ENCODE data around the gene TRAM2. TPM values are rescaled to one million over a fixed set of nuclear protein-coding genes. Genes with fewer than 3 reads are reported as not detected.

TRAM2 gene
- total and polyA plus RNA-seq, 2 of the 13 experiments (the other 11 are each of a cell fraction or from before 2014, with no cell fraction given) = 49.1 to 72.5 TPM

DNA sequence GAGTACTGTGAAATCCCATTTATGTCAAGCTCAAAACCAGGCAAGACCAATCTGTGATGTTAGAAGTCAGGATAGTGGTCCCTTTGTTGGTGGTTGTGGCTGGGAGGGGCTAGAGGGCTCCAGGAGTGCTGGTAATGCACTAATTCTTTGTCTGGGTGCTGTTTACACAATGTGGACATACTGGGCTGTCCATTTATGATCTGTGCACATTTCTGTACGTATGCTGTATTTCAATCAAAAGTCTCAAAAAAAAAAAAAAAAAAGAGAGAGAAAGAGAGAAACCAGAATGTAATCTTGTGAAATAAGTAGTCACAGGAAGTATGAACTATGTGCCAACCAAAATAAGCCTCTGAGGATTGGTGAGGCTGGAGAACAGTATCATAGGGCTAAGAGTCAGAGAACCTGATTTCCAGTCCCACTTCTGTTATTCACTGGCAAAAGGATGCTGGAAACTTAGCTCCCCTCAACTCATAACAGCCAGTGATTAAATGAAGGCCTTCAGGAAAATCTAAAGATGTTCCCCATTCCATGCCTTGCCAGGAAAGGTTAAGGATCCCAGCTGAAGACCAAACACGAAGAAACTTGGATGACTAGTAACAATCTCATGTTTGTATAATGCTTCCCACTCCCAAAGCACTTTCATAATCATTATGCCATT, 19.6 kb upstream of the TRAM2 start (continued):
- TF ChIP-seq HOMEZ (CRISPR knock-in tag; IDR thresholded peaks at IDR 0.05; ENCODE audit: low read depth) = no peak
- no peak for TF ChIP-seq ZFP37 (CRISPR knock-in tag; IDR thresholded peaks at IDR 0.05; ENCODE audit: borderline replicate concordance)
- TF ChIP-seq KAT7 (CRISPR knock-in tag; IDR thresholded peaks at IDR 0.05; ENCODE audit: borderline replicate concordance) = no peak
- TF ChIP-seq, protein P1, sequence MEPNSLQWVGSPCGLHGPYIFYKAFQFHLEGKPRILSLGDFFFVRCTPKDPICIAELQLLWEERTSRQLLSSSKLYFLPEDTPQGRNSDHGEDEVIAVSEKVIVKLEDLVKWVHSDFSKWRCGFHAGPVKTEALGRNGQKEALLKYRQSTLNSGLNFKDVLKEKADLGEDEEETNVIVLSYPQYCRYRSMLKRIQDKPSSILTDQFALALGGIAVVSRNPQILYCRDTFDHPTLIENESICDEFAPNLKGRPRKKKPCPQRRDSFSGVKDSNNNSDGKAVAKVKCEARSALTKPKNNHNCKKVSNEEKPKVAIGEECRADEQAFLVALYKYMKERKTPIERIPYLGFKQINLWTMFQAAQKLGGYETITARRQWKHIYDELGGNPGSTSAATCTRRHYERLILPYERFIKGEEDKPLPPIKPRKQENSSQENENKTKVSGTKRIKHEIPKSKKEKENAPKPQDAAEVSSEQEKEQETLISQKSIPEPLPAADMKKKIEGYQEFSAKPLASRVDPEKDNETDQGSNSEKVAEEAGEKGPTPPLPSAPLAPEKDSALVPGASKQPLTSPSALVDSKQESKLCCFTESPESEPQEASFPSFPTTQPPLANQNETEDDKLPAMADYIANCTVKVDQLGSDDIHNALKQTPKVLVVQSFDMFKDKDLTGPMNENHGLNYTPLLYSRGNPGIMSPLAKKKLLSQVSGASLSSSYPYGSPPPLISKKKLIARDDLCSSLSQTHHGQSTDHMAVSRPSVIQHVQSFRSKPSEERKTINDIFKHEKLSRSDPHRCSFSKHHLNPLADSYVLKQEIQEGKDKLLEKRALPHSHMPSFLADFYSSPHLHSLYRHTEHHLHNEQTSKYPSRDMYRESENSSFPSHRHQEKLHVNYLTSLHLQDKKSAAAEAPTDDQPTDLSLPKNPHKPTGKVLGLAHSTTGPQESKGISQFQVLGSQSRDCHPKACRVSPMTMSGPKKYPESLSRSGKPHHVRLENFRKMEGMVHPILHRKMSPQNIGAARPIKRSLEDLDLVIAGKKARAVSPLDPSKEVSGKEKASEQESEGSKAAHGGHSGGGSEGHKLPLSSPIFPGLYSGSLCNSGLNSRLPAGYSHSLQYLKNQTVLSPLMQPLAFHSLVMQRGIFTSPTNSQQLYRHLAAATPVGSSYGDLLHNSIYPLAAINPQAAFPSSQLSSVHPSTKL (CRISPR knock-in tag; IDR thresholded peaks at IDR 0.05) = peak; percentile 72
- TF ChIP-seq PAF1 (CRISPR knock-in tag; IDR thresholded peaks at IDR 0.05) = no peak
- no peak for TF ChIP-seq TBL1XR1 (IDR thresholded peaks at IDR 0.05; ENCODE audit: borderline replicate concordance, low read length, partially characterized antibody)
- no peak for TF ChIP-seq TARDBP (CRISPR knock-in tag; IDR thresholded peaks at IDR 0.05)
- TF ChIP-seq ESRRA (CRISPR knock-in tag; IDR thresholded peaks at IDR 0.05; ENCODE audit: low read depth) = no peak
- TF ChIP-seq ZHX1 (CRISPR knock-in tag; IDR thresholded peaks at IDR 0.05; ENCODE audit: low read depth) = no peak
- TF ChIP-seq EP300 (IDR thresholded peaks at IDR 0.05; ENCODE audit: low read depth in 2 of 2, low read length in 2 of 2) = peak; percentile 26 to 60; a peak in 1 of 4 replicates
- TF ChIP-seq EP300 (CRISPR knock-in tag; IDR thresholded peaks at IDR 0.05; ENCODE audit: borderline replicate concordance) = peak; percentile 7; the same call in 1 of the 2 replicates
- TF ChIP-seq SP5 (CRISPR knock-in tag; IDR thresholded peaks at IDR 0.05; ENCODE audit: borderline replicate concordance, low read depth) = 0 out of 2 replicates have a peak, but pooled peaks have one; percentile 48
- no peak for TF ChIP-seq FOXO4 (CRISPR knock-in tag; conservative IDR thresholded peaks at IDR 0.05)
- no peak for TF ChIP-seq MED8 (CRISPR knock-in tag; IDR thresholded peaks at IDR 0.05; ENCODE audit: insufficient replicate concordance)
- TF ChIP-seq, protein P2, sequence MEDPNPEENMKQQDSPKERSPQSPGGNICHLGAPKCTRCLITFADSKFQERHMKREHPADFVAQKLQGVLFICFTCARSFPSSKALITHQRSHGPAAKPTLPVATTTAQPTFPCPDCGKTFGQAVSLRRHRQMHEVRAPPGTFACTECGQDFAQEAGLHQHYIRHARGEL (CRISPR knock-in tag; IDR thresholded peaks at IDR 0.05) = no peak
- TF ChIP-seq DPF2 (CRISPR knock-in tag; IDR thresholded peaks at IDR 0.05; ENCODE audit: borderline replicate concordance, low read depth) = peak; percentile 51; the same call in 1 of the 2 replicates
- TF ChIP-seq MBD4 (IDR thresholded peaks at IDR 0.05; ENCODE audit: borderline replicate concordance, low read length) = no peak
- no peak for TF ChIP-seq NFYB (CRISPR knock-in tag; IDR thresholded peaks at IDR 0.05)
- no peak for TF ChIP-seq GZF1 (CRISPR knock-in tag; IDR thresholded peaks at IDR 0.05)
- TF ChIP-seq RBM39 (IDR thresholded peaks at IDR 0.05; ENCODE audit: low read depth, low read length, poor library complexity, severe bottlenecking) = no peak

All from HepG2 (cell line).